ENCODE results near the gene ZCCHC7. TPM values are rescaled to one million over a fixed set of nuclear protein-coding genes. Genes with fewer than 3 reads are reported as not detected.

The ZCCHC7 gene
- polyA plus RNA-seq, 2 of the 4 experiments (the other 2 are of a cell fraction), result 15.7 to 30.0 TPM

- FAIRE-seq, result no peak
- no peak overlapping the region for H3K4me2 ChIP-seq
- no peak for DNase-seq (ENCODE audit: low read depth in 1 of 2, low spot score in 1 of 2)
- POLR2A ChIA-PET, result no interaction called here
- H3K4me3 ChIP-seq, result no peak overlapping the region
- TF ChIP-seq POLR2A (IDR thresholded peaks at IDR 0.05; ENCODE audit: low read length) (no peak), PBX3 (IDR thresholded peaks at IDR 0.05) (no peak), CBX2 (IDR thresholded peaks at IDR 0.05; ENCODE audit: borderline replicate concordance, low read depth) (no peak), RFX5 (IDR thresholded peaks at IDR 0.05) (no peak), NR3C1 (IDR thresholded peaks at IDR 0.05) (no peak), TFCP2L1 (CRISPR knock-in tag; IDR thresholded peaks at IDR 0.05) (no peak), FOSL2 (IDR thresholded peaks at IDR 0.05) (no peak), FOSL2 (CRISPR knock-in tag; IDR thresholded peaks at IDR 0.05) (no peak)
- 85% methylated on average over 7 of the region's 7 CpGs for WGBS (ENCODE audit: missing lambda C conversion rate)
- H3K27ac ChIP-seq, result no peak overlapping the region
- no peak for ATAC-seq
- H3K4me1 ChIP-seq, result peaks cover 15% of the 10 kb centered on the region; the same call in 2 of the 3 replicates
- CTCF ChIA-PET, result interaction anchor here (0.5 to 2.0 kb wide), 6 partner anchors 13 to 451 kb away, joined by 3 to 7 read pairs (median 3); no protein-coding TSS in a partner anchor
- H3K9me3 ChIP-seq, result no peaks in the 10 kb centered on the region
Observed at GRCh38 chr9:37324261-37324683, 203.9 kb downstream of the ZCCHC7 start.

- Histone ChIP-seq H3K4me3 (no peak overlapping the region), H3K9me3 (no peaks in the 10 kb centered on the region), H3K27ac (no peak overlapping the region), H3K4me2 (no peak overlapping the region), H3K4me1 (peaks cover 17% of the 10 kb centered on the region; the same call in 2 of the 3 replicates)
- DNase-seq (ENCODE audit: low read depth in 1 of 2, low spot score in 1 of 2) (no peak), FAIRE-seq (no peak), ATAC-seq (no peak)
- ChIA-PET CTCF (interaction anchor here (0.6 to 1.5 kb wide), 3 partner anchors 14 to 452 kb away, joined by 3 to 7 read pairs (median 3); no protein-coding TSS in a partner anchor), POLR2A (no interaction called here)
- TF ChIP-seq KDM1A (IDR thresholded peaks at IDR 0.05; ENCODE audit: low read depth) (no peak), GATA3 (IDR thresholded peaks at IDR 0.05; ENCODE audit: borderline replicate concordance) (no peak), FOXS1 (CRISPR knock-in tag; IDR thresholded peaks at IDR 0.05) (no peak), RFX5 (IDR thresholded peaks at IDR 0.05) (no peak), HOXB5 (CRISPR knock-in tag; IDR thresholded peaks at IDR 0.05) (no peak), ZFP36 (IDR thresholded peaks at IDR 0.05; ENCODE audit: borderline replicate concordance, partially characterized antibody) (no peak), ELK1 (IDR thresholded peaks at IDR 0.05; ENCODE audit: low read depth, low read length) (no peak), BHLHE40 (IDR thresholded peaks at IDR 0.05; ENCODE audit: low read depth, low read length) (no peak), MYC (IDR thresholded peaks at IDR 0.05; ENCODE audit: borderline replicate concordance, low read length) (no peak), PBX3 (IDR thresholded peaks at IDR 0.05) (no peak), FOSL2 (IDR thresholded peaks at IDR 0.05) (no peak), FOSL2 (CRISPR knock-in tag; IDR thresholded peaks at IDR 0.05) (no peak)
- 95% methylated on average over 5 of the region's 5 CpGs for WGBS (ENCODE audit: missing lambda C conversion rate)
Observed at GRCh38 chr9:37324691-37325490, 204.5 kb downstream of the ZCCHC7 start.

- Histone ChIP-seq H3K4me2 (no peak overlapping the region), H3K9me3 (no peaks in the 10 kb centered on the region), H3K4me3 (no peak overlapping the region), H3K4me1 (peaks cover 17% of the 10 kb centered on the region; the same call in 2 of the 3 replicates), H3K27ac (no peak overlapping the region)
- DNase-seq (ENCODE audit: low read depth in 1 of 2, low spot score in 1 of 2) (no peak), ATAC-seq (no peak), FAIRE-seq (no peak)
- 79% methylated on average over 2 of the region's 2 CpGs for WGBS (ENCODE audit: missing lambda C conversion rate)
- ChIA-PET CTCF (interaction anchor here (1.0 kb wide), 1 partner anchor 64 kb away, joined by 3 read pairs; no protein-coding TSS in a partner anchor), POLR2A (no interaction called here)
- TF ChIP-seq PBX3 (IDR thresholded peaks at IDR 0.05), result no peak
- no peak for TF ChIP-seq EHF (CRISPR knock-in tag; IDR thresholded peaks at IDR 0.05)
- no peak for TF ChIP-seq TFCP2L1 (CRISPR knock-in tag; IDR thresholded peaks at IDR 0.05)
- TF ChIP-seq CTCF (IDR thresholded peaks at IDR 0.05), result no peak
- no peak for TF ChIP-seq HEYL (CRISPR knock-in tag; IDR thresholded peaks at IDR 0.05)
- TF ChIP-seq CHD2 (IDR thresholded peaks at IDR 0.05; ENCODE audit: low read length, partially characterized antibody), result no peak
- no peak for TF ChIP-seq MAZ (IDR thresholded peaks at IDR 0.05; ENCODE audit: borderline replicate concordance, low read depth, low read length)
- TF ChIP-seq FOSL2 (IDR thresholded peaks at IDR 0.05), result no peak
- no peak for TF ChIP-seq FOSL2 (CRISPR knock-in tag; IDR thresholded peaks at IDR 0.05)
- no peak for TF ChIP-seq ELK1 (IDR thresholded peaks at IDR 0.05; ENCODE audit: low read depth, low read length)
- no peak for TF ChIP-seq RARB (CRISPR knock-in tag; IDR thresholded peaks at IDR 0.05)
- TF ChIP-seq BCL3 (IDR thresholded peaks at IDR 0.05), result no peak
Observed at GRCh38 chr9:37325778-37326177, 205.4 kb downstream of the ZCCHC7 start.
